ENCODE data around the gene TPO. TPM values are rescaled to one million over a fixed set of nuclear protein-coding genes. Genes with fewer than 3 reads are reported as not detected.
"Not testable (repeated sequence)": the region's sequence is repeated elsewhere in the genome, so short reads cannot be mapped to it uniquely, and the experiment has no call there.

TPO gene
- total RNA-seq, 8 experiments from 2014 or later, result 0.11 to 0.66 (median 0.27) TPM; not detected in 1

DNA sequence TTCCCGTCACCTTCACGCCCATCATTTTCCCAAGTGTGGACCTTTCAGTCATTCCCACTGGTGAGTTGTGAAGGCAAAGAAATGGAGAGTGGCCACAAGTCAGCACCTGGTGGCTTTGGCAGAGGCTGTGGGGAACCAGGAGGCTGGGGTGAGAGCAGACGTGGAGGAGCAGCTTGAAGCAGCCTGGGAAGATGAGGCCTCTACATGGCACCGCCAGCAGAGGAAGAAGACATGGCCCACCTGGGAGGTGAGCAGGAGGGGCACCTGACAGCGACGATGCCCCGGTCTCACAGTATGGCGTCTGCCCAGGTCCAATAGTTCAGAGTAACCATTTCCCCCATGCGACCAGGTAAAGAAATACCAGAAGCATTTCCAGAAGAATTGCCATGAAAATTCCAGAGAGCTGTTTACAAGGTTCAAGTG lies 69.0 kb downstream of the TPO start:
- ATAC-seq (replicated peaks in 6 of 8), result no peak
- Histone ChIP-seq H3K27ac (no peak overlapping the region), H3K4me1 (replicated peaks in 1 of 2) (peaks cover under 1 to 26% of the 10 kb centered on the region in 2 donors), H3K4me3 (no peak overlapping the region)
- 66 to 100% (median 92%) methylated on average over 1 to 6 of the region's 9 CpGs; no CpG with 5 or more reads in 5 of the 10 experiments for WGBS, 10 experiments
- in situ Hi-C loops (cut with MboI; ENCODE audit: low pct_unique_long_range_greater_than_20kb in 2 of 9, low sequenced_read_pairs in 9 of 9, unreplicated experiment in 9 of 9), result no loop called here

DNA sequence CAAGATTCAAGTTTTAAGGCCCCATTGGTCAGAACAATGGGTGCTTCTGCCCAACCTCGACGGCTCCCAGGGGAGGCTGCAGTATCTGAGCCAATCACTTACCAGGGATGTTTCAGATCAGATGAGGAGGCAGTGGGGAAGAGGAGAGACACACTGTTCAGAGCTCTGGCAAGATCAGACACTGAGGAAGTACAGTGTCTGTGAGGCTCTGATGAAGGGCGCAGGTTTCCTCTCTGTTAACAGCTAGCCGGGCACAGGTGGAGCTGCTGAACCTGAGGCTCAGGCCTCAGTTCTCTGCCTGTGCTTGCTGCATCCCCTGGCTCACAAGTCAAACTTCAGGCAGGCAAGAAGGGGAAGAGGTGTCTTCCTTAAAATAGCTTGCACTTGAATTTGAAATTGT lies 69.7 kb downstream of the TPO start:
- in situ Hi-C loops (cut with MboI; ENCODE audit: low pct_unique_long_range_greater_than_20kb in 2 of 9, low sequenced_read_pairs in 9 of 9, unreplicated experiment in 9 of 9), result no loop called here
- H3K4me3 ChIP-seq, result no peak overlapping the region
- no peak overlapping the region for H3K27ac ChIP-seq
- peaks cover 7 to 28% of the 10 kb centered on the region in 2 donors for H3K4me1 ChIP-seq (replicated peaks in 1 of 2)
- WGBS, 10 experiments, result 8 to 100% (median 36%) methylated on average over 1 to 2 of the region's 4 CpGs; no CpG with 5 or more reads in 7 of the 10 experiments
- no peak for ATAC-seq (replicated peaks in 6 of 8)

DNA sequence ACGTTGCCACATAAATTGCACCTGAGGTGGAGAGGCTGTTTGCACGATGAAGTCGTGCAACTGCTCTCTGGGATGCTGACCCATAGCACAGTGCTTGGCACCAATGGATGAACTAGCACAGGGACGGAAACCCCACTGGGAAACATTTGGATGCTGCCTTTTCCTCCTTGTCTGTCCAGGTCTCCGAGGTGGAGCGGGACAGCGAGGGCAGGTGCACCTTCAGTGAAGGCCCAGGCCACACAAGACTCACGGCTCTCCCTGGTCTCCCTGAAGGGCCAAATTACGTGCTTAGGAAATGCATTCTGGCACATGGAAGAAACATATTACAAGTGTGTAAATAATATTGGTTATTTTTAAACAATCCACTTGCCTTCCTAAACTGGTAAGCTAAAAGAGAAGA lies 70.3 kb downstream of the TPO start:
- H3K4me3 ChIP-seq, result no peak overlapping the region
- no peak overlapping the region for H3K27ac ChIP-seq
- peaks cover 13 to 29% of the 10 kb centered on the region in 2 donors for H3K4me1 ChIP-seq (replicated peaks in 1 of 2)
- 36 to 100% (median 63%) methylated on average over 2 to 6 of the region's 9 CpGs; no CpG with 5 or more reads in 4 of the 10 experiments for WGBS, 10 experiments
- ATAC-seq (replicated peaks in 6 of 8), result no peak
- in situ Hi-C loops (cut with MboI; ENCODE audit: low pct_unique_long_range_greater_than_20kb in 2 of 9, low sequenced_read_pairs in 9 of 9, unreplicated experiment in 9 of 9), result no loop called here

DNA sequence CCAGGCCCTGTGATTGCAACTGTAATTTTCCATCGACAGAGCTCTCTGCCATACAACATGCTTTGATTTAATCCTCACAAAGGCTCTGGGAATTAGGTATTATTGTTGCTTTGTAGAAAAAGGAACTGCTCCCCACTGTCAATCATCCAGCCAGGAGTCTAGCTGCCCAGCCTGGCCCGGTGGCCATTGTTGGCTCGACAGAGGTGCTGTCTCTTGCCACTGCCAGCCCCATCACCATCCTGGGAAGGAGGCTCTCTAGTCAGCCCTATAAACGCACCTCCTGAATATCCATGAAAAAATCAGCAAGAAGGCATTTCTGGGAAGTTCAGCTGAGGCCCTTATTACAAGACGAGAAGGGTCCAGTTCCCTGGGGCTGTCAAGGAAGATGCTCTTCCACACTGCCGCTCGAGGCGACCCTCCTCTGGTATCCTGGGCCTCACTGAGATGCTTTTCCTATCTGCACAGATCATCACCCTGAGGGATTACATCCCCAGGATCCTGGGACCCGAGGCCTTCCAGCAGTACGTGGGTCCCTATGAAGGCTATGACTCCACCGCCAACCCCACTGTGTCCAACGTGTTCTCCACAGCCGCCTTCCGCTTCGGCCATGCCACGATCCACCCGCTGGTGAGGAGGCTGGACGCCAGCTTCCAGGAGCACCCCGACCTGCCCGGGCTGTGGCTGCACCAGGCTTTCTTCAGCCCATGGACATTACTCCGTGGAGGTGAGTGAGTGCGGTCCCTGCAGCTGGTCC lies 71.0 kb downstream of the TPO start:
- in situ Hi-C loops (cut with MboI; ENCODE audit: low pct_unique_long_range_greater_than_20kb in 2 of 9, low sequenced_read_pairs in 9 of 9, unreplicated experiment in 9 of 9), result no loop called here
- WGBS, 10 experiments, result 35 to 100% (median 78%) methylated on average over 1 to 9 of the region's 22 CpGs; no CpG with 5 or more reads in 2 of the 10 experiments
- Histone ChIP-seq H3K4me3 (no peak overlapping the region), H3K27ac (peak overlapping the region in 1 of 2 donors; percentile 49), H3K4me1 (replicated peaks in 1 of 2) (peaks cover 15 to 26% of the 10 kb centered on the region in 2 donors)
- peak in 1 of 8 experiments; percentile 33 for ATAC-seq (replicated peaks in 6 of 8)

DNA sequence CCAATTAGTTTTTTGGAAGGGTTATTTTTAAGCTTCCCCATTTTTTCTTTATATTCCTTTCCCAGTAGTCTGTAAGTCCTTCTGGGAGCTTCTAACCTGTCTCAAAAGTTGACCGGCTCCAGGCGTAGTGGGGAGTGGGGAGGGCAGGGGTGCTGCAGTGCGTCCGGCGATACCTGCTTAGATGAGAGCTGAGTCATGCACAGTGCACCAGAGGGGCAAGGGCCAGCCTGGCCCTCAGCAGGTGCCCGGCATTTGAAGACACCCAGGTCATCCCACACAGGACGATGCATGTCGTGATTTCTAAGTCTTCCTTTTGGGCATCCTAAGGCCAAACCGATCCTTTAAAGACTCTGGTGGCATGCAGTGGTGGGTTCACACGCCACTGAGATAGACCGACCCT lies 73.4 kb downstream of the TPO start:
- Histone ChIP-seq H3K4me1 (replicated peaks in 1 of 2) (peaks cover 15 to 21% of the 10 kb centered on the region in 2 donors), H3K27ac (no peak overlapping the region), H3K4me3 (no peak overlapping the region)
- WGBS, 10 experiments, result 60 to 100% (median 97%) methylated on average over 1 to 7 of the region's 11 CpGs; no CpG with 5 or more reads in 4 of the 10 experiments
- ATAC-seq (replicated peaks in 6 of 8), result no peak
- in situ Hi-C loops (cut with MboI; ENCODE audit: low pct_unique_long_range_greater_than_20kb in 2 of 9, low sequenced_read_pairs in 9 of 9, unreplicated experiment in 9 of 9), result no loop called here

DNA sequence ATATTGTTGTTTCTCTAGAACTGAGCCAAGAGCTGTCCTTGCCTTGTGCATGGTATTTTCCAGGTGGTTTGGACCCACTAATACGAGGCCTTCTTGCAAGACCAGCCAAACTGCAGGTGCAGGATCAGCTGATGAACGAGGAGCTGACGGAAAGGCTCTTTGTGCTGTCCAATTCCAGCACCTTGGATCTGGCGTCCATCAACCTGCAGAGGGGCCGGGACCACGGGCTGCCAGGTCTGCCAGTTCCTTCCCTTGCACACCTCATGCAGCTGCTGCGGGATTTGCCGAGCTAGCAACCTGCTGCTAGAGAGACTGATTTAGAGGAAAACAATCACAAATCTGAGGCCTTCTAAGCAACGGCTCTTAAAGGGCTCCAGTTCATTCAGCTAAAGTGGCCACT lies 74.5 kb downstream of the TPO start:
- ATAC-seq (replicated peaks in 6 of 8), result peak in 2 of 8 experiments; percentile 2 to 6
- WGBS, 10 experiments, result 60 to 80% (median 71%) methylated on average over 1 to 6 of the region's 9 CpGs; no CpG with 5 or more reads in 6 of the 10 experiments
- in situ Hi-C loops (cut with MboI; ENCODE audit: low pct_unique_long_range_greater_than_20kb in 2 of 9, low sequenced_read_pairs in 9 of 9, unreplicated experiment in 9 of 9), result no loop called here
- Histone ChIP-seq H3K4me3 (no peak overlapping the region), H3K27ac (peak overlapping the region in 1 of 2 donors; percentile 25), H3K4me1 (replicated peaks in 1 of 2) (peaks cover 15 to 21% of the 10 kb centered on the region in 2 donors)

DNA sequence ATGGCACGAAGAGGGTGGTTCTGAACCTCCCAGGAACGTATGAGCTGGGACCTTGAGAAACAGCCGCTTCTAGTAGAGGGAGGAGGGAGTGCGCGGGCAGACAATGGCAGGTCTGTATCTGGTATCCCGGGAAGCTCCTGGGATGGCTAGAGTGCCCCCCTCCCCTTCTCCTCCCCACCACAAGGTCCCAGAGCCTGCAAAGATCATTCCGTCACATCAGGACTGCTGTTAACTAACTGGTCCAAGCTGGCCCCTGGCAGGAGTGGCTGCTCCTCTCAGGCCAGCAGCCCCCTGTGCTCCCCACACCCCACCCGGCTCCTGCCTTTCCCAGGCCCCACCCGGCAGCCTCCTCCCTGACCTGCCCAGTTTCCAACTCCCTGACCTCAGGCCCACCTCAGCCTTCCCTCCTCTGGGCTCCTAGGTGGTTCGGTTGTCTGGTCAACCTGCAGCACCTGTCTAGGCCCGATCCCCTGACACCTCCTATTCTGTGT lies 75.0 kb downstream of the TPO start:
- 25 to 80% (median 67%) methylated on average over 1 to 3 of the region's 11 CpGs; no CpG with 5 or more reads in 7 of the 10 experiments for WGBS, 10 experiments
- ATAC-seq (replicated peaks in 6 of 8), result peak in 5 of 8 experiments; percentile 81 to 89 (median 82)

DNA sequence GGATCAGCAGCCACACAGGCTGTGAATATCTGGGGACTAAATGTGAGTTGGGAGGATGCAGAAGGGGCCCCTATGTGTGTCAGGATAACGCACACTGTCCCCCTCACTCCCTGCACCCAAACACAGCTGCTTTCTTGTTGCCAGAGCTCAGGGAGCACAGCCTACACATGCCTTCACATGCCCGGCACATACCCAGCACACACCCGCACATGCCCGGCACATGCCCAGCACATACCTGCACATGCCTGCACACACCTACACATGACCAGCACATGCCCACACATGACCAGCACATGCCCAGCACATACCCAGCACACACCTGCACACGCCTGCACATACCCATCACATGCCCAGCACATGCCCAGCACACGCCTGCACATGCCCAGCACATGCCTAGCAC lies 75.6 kb downstream of the TPO start:
- H3K27ac ChIP-seq, result no peak overlapping the region
- H3K4me3 ChIP-seq, result no peak overlapping the region
- H3K4me1 ChIP-seq (replicated peaks in 1 of 2), result peaks cover 15 to 20% of the 10 kb centered on the region in 2 donors
- ATAC-seq (replicated peaks in 6 of 8), result peak in 1 of 8 experiments; percentile 2
- in situ Hi-C loops (cut with MboI; ENCODE audit: low pct_unique_long_range_greater_than_20kb in 2 of 9, low sequenced_read_pairs in 9 of 9, unreplicated experiment in 9 of 9), result no loop called here
- WGBS, 10 experiments, result 100% methylated on average over 1 to 2 of the region's 6 CpGs; no CpG with 5 or more reads in 6 of the 10 experiments

More for the DNA sequence above, 75.0 kb downstream of the TPO start:
- Histone ChIP-seq H3K4me3 (no peak overlapping the region), H3K27ac (peak overlapping the region in 1 of 2 donors; percentile 25), H3K4me1 (replicated peaks in 1 of 2) (peaks cover 15 to 21% of the 10 kb centered on the region in 2 donors)
- in situ Hi-C loops (cut with MboI; ENCODE audit: low pct_unique_long_range_greater_than_20kb in 2 of 9, low sequenced_read_pairs in 9 of 9, unreplicated experiment in 9 of 9), result no loop called here

DNA sequence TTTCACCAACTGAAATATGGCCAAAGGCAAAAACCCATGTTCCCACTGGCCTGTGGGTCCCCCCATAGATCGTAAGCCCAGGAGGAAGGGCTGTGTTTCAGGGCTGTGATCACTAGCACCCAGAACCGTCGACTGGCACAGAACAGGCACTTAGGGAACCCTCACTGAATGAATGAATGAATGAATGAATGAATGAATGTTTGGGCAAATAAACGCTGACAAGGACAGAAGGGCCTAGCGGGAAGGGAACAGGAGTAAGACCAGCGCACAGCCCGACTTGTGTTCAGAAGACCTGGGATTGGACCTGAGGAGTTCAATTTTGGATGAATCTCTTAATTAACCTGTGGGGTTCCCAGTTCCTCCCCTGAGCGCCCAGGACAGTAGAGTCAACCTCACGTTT lies 76.2 kb downstream of the TPO start:
- in situ Hi-C loops (cut with MboI; ENCODE audit: low pct_unique_long_range_greater_than_20kb in 2 of 9, low sequenced_read_pairs in 9 of 9, unreplicated experiment in 9 of 9), result no loop called here
- 20 to 100% (median 93%) methylated on average over 1 to 7 of the region's 9 CpGs; no CpG with 5 or more reads in 5 of the 10 experiments for WGBS, 10 experiments
- H3K4me1 ChIP-seq (replicated peaks in 1 of 2), result peaks cover 13 to 15% of the 10 kb centered on the region in 2 donors
- no peak overlapping the region for H3K27ac ChIP-seq
- no peak for ATAC-seq (replicated peaks in 6 of 8)
- H3K4me3 ChIP-seq, result no peak overlapping the region

DNA sequence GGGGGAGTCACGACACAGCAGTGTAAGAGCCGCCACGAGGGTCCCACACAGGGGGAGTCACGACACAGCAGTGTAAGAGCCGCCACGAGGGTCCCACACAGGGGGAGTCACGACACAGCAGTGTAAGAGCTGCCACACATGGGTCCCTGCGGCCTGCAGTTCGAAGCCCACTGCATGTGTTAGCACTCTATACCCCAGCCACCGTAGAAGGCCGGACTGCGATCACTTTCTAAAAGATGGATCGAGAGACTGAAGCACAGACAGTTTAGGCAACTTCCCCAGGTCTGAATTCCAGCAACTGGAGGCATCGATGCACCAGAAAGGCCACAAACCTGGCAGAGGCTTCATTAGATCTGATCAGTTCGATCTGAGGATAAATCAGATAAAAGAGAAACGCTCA lies 77.1 kb downstream of the TPO start:
- ATAC-seq (replicated peaks in 6 of 8); H3K4me3 ChIP-seq; in situ Hi-C loops (cut with MboI; ENCODE audit: low pct_unique_long_range_greater_than_20kb in 2 of 9, low sequenced_read_pairs in 9 of 9, unreplicated experiment in 9 of 9); H3K27ac ChIP-seq: not testable (repeated sequence)
- 80 to 96% (median 93%) methylated on average over 2 to 3 of the region's 16 CpGs; no CpG with 5 or more reads in 7 of the 10 experiments for WGBS, 10 experiments
- H3K4me1 ChIP-seq (replicated peaks in 1 of 2), result peaks cover 13 to 15% of the 10 kb centered on the region in 2 donors

DNA sequence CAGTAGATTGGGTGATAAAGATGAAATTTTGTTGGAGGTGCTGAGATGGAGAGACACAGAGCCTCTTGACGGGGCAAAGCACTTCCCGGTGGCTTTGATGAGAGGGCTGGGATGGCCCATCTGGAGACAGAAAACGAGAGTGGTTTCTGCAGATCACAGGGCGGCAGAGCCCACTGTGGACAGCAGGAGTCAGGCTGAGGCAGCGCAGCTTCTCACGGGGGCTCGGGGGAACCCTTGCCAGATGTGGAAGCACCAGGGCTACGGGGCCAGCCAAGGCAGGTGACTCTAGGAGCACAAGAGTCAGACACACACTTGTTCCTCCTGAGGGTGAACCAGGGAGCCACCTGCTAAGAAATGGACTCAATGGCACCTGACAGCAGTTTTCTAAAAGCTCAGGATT lies 78.5 kb downstream of the TPO start:
- 50 to 100% (median 86%) methylated on average over 1 to 5 of the region's 8 CpGs; no CpG with 5 or more reads in 5 of the 10 experiments for WGBS, 10 experiments
- ATAC-seq (replicated peaks in 6 of 8), result no peak
- peaks cover 13 to 15% of the 10 kb centered on the region in 2 donors for H3K4me1 ChIP-seq (replicated peaks in 1 of 2)
- H3K4me3 ChIP-seq, result no peak overlapping the region
- in situ Hi-C loops (cut with MboI; ENCODE audit: low pct_unique_long_range_greater_than_20kb in 2 of 9, low sequenced_read_pairs in 9 of 9, unreplicated experiment in 9 of 9), result no loop called here
- H3K27ac ChIP-seq, result no peak overlapping the region

DNA sequence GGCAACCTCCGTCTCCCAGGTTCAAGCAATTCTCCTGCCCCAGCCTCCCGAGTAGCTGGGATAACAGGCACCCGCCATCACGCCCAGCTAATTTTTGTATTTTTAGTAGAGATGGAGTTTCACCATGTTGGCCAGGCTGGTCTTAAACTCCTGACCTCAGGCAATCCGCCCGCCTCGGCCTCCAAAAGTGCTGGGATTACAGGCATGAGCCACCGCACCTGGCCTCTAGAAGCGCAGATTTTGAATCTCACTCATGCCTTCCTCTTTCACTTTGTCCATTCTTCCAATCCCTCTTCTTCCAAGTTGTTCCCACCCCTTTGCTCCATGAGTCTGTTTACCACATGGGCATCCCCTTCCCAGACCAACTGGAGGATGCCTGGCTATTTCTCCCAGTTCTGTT lies 79.0 kb downstream of the TPO start:
- in situ Hi-C loops (cut with MboI; ENCODE audit: low pct_unique_long_range_greater_than_20kb in 2 of 9, low sequenced_read_pairs in 9 of 9, unreplicated experiment in 9 of 9); ATAC-seq (replicated peaks in 6 of 8): not testable (repeated sequence)
- WGBS, 10 experiments, result 68 to 100% (median 97%) methylated on average over 1 to 9 of the region's 9 CpGs; no CpG with 5 or more reads in 2 of the 10 experiments

DNA sequence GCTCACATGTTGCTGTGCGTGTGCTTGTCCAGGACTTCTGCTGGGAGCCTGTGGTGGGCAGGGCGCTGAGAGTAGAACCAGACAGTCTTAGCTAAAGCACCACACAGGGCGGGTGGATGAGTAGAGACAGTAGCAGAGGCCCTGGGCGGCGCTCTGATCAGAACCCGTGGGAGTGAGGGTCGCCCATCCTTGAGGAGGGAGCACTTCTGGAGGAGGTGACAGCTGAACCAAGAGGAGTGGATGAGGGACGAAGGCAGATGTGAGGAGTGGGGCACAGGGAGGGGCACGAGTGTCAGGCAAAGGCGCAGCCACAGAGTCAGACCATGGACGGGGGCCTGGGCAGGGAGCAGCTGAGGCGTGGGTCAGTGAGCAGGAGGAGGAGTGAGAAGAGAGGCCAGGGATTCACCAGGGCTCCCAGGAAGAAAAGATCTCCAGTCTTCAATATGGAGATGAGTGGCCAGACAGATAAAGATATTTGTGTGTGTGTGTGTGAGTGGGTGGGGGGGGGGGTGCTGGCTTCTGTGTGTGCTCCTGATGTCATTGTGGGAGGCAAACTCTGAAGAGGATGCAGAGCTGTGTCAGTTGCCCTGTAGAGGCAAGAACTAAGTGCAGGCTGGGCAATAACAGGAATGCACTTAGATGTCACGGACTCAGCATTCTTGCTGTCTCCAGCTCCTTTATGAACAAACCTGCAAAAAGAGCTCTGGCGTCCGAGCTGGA lies 79.6 kb downstream of the TPO start:
- peak in 7 of 8 experiments; percentile 24 to 81 (median 47) for ATAC-seq (replicated peaks in 6 of 8)
- H3K4me3 ChIP-seq, result no peak overlapping the region
- H3K27ac ChIP-seq, result no peak overlapping the region
- in situ Hi-C loops (cut with MboI; ENCODE audit: low pct_unique_long_range_greater_than_20kb in 2 of 9, low sequenced_read_pairs in 9 of 9, unreplicated experiment in 9 of 9), result no loop called here
- WGBS, 10 experiments, result 47 to 90% (median 83%) methylated on average over 1 to 8 of the region's 15 CpGs; no CpG with 5 or more reads in 3 of the 10 experiments
- peaks cover 9% of the 10 kb centered on the region in 2 donors for H3K4me1 ChIP-seq (replicated peaks in 1 of 2)

More for the DNA sequence above, 79.0 kb downstream of the TPO start:
- H3K4me1 ChIP-seq (replicated peaks in 1 of 2), result peaks cover 13 to 15% of the 10 kb centered on the region in 2 donors
- H3K4me3 ChIP-seq, H3K27ac ChIP-seq: not testable (repeated sequence)

Measured in motor neuron (in vitro differentiated cells).